HT-29 (cell line): Measurements from ENCODE around the gene IRF2BP2. TPM values are rescaled to one million over a fixed set of nuclear protein-coding genes. Genes with fewer than 3 reads are reported as not detected.
A peak's percentile ranks its signal among the peaks of the same experiment; 100 is the strongest.

Experiments
- DNase-seq: peaks from one replicate; pipeline ENCODE4 v3.0.0-alpha.2; 2015; ENCODE audit warnings: low spot score
- total RNA-seq: library from RNA; depleted of rRNA; stranded (reverse); fragments of >200 nt; shearing (Covaris generic); gene quantifications from 2 replicates; pipeline ENCODE4 v1.2.3, GENCODE V29; 2014

The IRF2BP2 gene
- total RNA-seq, 1 experiment from 2014 or later = 235 TPM

GRCh38 chr1:234613128-234613875 is 3.3 kb upstream of the IRF2BP2 start:
- peak; percentile 75 for DNase-seq

- DNase-seq = peak; percentile 98
These were observed 2.6 kb upstream of the IRF2BP2 start for GRCh38 chr1:234612352-234613127.

- peak; percentile 71 for DNase-seq
These were observed 1.9 kb upstream of the IRF2BP2 start for GRCh38 chr1:234611847-234612351.

GRCh38 chr1:234611225-234611846 is 1.4 kb upstream of the IRF2BP2 start:
- peak; percentile 97 for DNase-seq

- DNase-seq = peak; percentile 91
These were observed 767 bp upstream of the IRF2BP2 start for GRCh38 chr1:234610666-234611224.

- no peak for DNase-seq
These were observed 311 bp downstream of the IRF2BP2 start for GRCh38 chr1:234609691-234610042.

GRCh38 chr1:234608911-234609690 is 877 bp downstream of the IRF2BP2 start:
- no peak for DNase-seq

GRCh38 chr1:234608025-234608910 is 1.7 kb downstream of the IRF2BP2 start:
- peak; percentile 87 for DNase-seq

- DNase-seq = peak; percentile 59
These were observed 2.6 kb downstream of the IRF2BP2 start for GRCh38 chr1:234607109-234608024.

GRCh38 chr1:234606784-234607108 is 3.2 kb downstream of the IRF2BP2 start:
- DNase-seq = no peak

GRCh38 chr1:234605983-234606783 is 3.8 kb downstream of the IRF2BP2 start:
- peak; percentile 80 for DNase-seq

GRCh38 chr1:234605399-234605982 is 4.5 kb downstream of the IRF2BP2 start:
- DNase-seq = no peak

GRCh38 chr1:234604495-234605398 is 5.2 kb downstream of the IRF2BP2 start:
- peak; percentile 63 for DNase-seq

GRCh38 chr1:234603221-234604204 is 6.5 kb downstream of the IRF2BP2 start:
- DNase-seq = peak; percentile 60
